IPS-18c (cell line): ENCODE results near the gene RUNX1.

ENCODE experiments used
- H3K4me3 ChIP-seq: 2 replicates; pipeline ENCODE4 v1.7.0; 2013; ENCODE audit warnings: low read depth, mild to moderate bottlenecking, low read length, moderate library complexity; ENCODE audit not compliant: insufficient read depth
- H3K9me3 ChIP-seq: one replicate; pipeline ENCODE4 v1.6.1; 2013; ENCODE audit warnings: mild to moderate bottlenecking, low read length, moderate library complexity; ENCODE audit not compliant: control insufficient read depth, insufficient read depth

RUNX1 gene

GRCh38 chr21:34921151-34921550, 128.0 kb downstream of the RUNX1 start:
- no peaks in the 10 kb centered on the region for H3K9me3 ChIP-seq
- no peak overlapping the region for H3K4me3 ChIP-seq

- no peak overlapping the region for H3K4me3 ChIP-seq
- H3K9me3 ChIP-seq, result no peaks in the 10 kb centered on the region
Measured at GRCh38 chr21:34919406-34919805, 129.7 kb downstream of the RUNX1 start.

- H3K4me3 ChIP-seq, result no peak overlapping the region
- no peaks in the 10 kb centered on the region for H3K9me3 ChIP-seq
Measured at GRCh38 chr21:34916446-34916845, 132.7 kb downstream of the RUNX1 start.

- Histone ChIP-seq H3K9me3 (no peaks in the 10 kb centered on the region), H3K4me3 (no peak overlapping the region)
Measured at GRCh38 chr21:34915364-34915841, 133.7 kb downstream of the RUNX1 start.

GRCh38 chr21:34914239-34914638, 134.9 kb downstream of the RUNX1 start:
- Histone ChIP-seq H3K4me3 (no peak overlapping the region), H3K9me3 (no peaks in the 10 kb centered on the region)

- Histone ChIP-seq H3K4me3 (no peak overlapping the region), H3K9me3 (no peaks in the 10 kb centered on the region)
Measured at GRCh38 chr21:34913811-34914210, 135.3 kb downstream of the RUNX1 start.

GRCh38 chr21:34912022-34912945, 136.8 kb downstream of the RUNX1 start:
- Histone ChIP-seq H3K4me3 (no peak overlapping the region), H3K9me3 (no peaks in the 10 kb centered on the region)

GRCh38 chr21:34911360-34911759, 137.7 kb downstream of the RUNX1 start:
- Histone ChIP-seq H3K9me3 (no peaks in the 10 kb centered on the region), H3K4me3 (no peak overlapping the region)

GRCh38 chr21:34910396-34910795, 138.7 kb downstream of the RUNX1 start:
- H3K4me3 ChIP-seq, result no peak overlapping the region
- no peaks in the 10 kb centered on the region for H3K9me3 ChIP-seq

- H3K4me3 ChIP-seq, result no peak overlapping the region
- H3K9me3 ChIP-seq, result no peaks in the 10 kb centered on the region
Measured at GRCh38 chr21:34909492-34910292, 139.4 kb downstream of the RUNX1 start.

- no peak overlapping the region for H3K4me3 ChIP-seq
- H3K9me3 ChIP-seq, result no peaks in the 10 kb centered on the region
Measured at GRCh38 chr21:34908419-34909055, 140.6 kb downstream of the RUNX1 start.

- H3K4me3 ChIP-seq, result no peak overlapping the region
Measured at GRCh38 chr21:34907461-34908418, 141.4 kb downstream of the RUNX1 start.

GRCh38 chr21:34906401-34906800, 142.7 kb downstream of the RUNX1 start:
- Histone ChIP-seq H3K9me3 (no peaks in the 10 kb centered on the region), H3K4me3 (no peak overlapping the region)

More at GRCh38 chr21:34907461-34908418, 141.4 kb downstream of the RUNX1 start:
- no peaks in the 10 kb centered on the region for H3K9me3 ChIP-seq

GRCh38 chr21:34905218-34905537, 143.9 kb downstream of the RUNX1 start:
- Histone ChIP-seq H3K4me3 (no peak overlapping the region), H3K9me3 (no peaks in the 10 kb centered on the region)

GRCh38 chr21:34904526-34905217, 144.4 kb downstream of the RUNX1 start:
- Histone ChIP-seq H3K4me3 (no peak overlapping the region), H3K9me3 (no peaks in the 10 kb centered on the region)

GRCh38 chr21:34900376-34900775, 148.7 kb downstream of the RUNX1 start:
- Histone ChIP-seq H3K9me3 (no peaks in the 10 kb centered on the region), H3K4me3 (no peak overlapping the region)
